ENCODE results near the gene ZBTB49. TPM values are rescaled to one million over a fixed set of nuclear protein-coding genes. Genes with fewer than 3 reads are reported as not detected.

ZBTB49 gene
- 1 to 10 TPM; 3.8 to 9.0 TPM for total RNA-seq

GRCh38 chr4:4289941-4290850, at the start of gene ZBTB49, which contains the start of gene LYAR:
ZBTB49 (plus strand) TSS chr4:4290251; CDS start chr4:4299946, 9,695 bp downstream.
LYAR (minus strand) TSS chr4:4290154; CDS start chr4:4283742, 6,412 bp downstream.

GRCh38 chr4:4248029-4248884, 41.8 kb upstream of the ZBTB49 start, which contains the start of gene TMEM128:
TMEM128 (minus strand) TSS chr4:4248223; CDS start chr4:4248202, 21 bp downstream.

Other genes with a start within 250 kb of the ZBTB49 start
- not detected for gene OTOP1, start 63.3 kb upstream of the ZBTB49 start, total RNA-seq
- 10 to 100 TPM; 23.1 to 27.0 TPM for gene TMEM128, start 42.0 kb upstream of the ZBTB49 start, total RNA-seq
- 10 to 100 TPM in 1 of 2 donors, 1 to 10 TPM in 1; 7.2 to 25.6 TPM for gene LYAR, start 97 bp upstream of the ZBTB49 start, total RNA-seq
- 10 to 100 TPM; 46.8 to 75.3 TPM for gene NSG1, start 96.9 kb downstream of the ZBTB49 start, total RNA-seq